SK-N-MC (cell line): Measurements from ENCODE around the gene CALML3.

Experiments used
- EZH2 ChIP-seq: fragments of 200-600 bp; sonication (generic); IDR thresholded peaks from one replicate; pipeline ENCODE4 v1.6.1; 2017; ENCODE audit warnings: antibody characterized with exemption
- POLR2AphosphoS5 ChIP-seq: IDR thresholded peaks from 2 replicates; pipeline ENCODE4 v1.6.1; 2012; ENCODE audit warnings: mild to moderate bottlenecking, low read depth, low read length, borderline replicate concordance

DNA sequence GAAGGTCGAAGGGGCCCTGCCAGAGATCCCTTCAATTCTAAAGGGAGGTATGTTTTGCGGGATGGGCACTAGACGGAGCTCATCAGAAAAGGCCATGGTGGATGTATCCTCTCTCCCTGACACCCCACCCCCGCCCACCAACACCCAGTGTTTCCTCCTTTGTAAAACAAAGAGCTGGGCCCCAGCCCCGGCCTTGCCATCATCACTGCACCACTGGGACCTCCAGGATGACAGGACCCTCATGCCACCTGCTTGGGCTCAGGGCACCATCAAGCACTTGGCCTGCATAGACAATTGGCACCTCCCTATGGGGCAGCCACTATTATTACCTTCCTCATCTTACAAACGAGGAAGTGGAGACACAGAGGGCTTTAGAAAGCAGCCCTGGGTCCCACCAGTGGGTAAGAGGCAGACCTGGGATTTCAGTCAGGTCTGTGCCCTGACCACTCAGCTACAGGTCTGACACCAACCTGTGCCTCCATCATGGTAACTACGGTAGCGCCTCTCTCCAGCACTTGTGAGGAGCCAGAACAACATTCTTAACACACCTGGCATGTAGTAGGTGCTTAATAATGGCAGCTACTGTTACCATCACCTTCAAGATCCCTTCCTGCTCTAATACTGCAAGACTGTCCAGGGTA lies 2.0 kb downstream of the CALML3 start:
- TF ChIP-seq EZH2: no peak
- no peak for TF ChIP-seq POLR2AphosphoS5
